Peyer's patch (tissue), 4 donors: ENCODE measurements around the gene SYVN1. TPM values are rescaled to one million over a fixed set of nuclear protein-coding genes. Genes with fewer than 3 reads are reported as not detected.

Experiments
- DNase-seq, 3 donors: peaks; one replicate each; pipeline ENCODE4 v3.0.0-alpha.2; 2017 to 2019
- H3K27ac ChIP-seq, 4 donors: fragments of 200-600 bp; sonication (generic); one replicate each; pipeline ENCODE4 v1.5.1; 2016 to 2019
- H3K27me3 ChIP-seq, 2 donors: fragments of 200-600 bp; sonication (generic); one replicate each; pipeline ENCODE4 v1.5.1; 2019
- H3K36me3 ChIP-seq, 3 donors: fragments of 200-600 bp; sonication (generic); one replicate each; pipeline ENCODE4 v1.5.1; 2016 to 2019
- H3K4me1 ChIP-seq, 4 donors: fragments of 200-600 bp; sonication (generic); one replicate each; pipeline ENCODE4 v1.5.1; 2016 to 2019
- H3K4me3 ChIP-seq, 4 donors: fragments of 200-600 bp; sonication (generic); 1 replicate in 3 of 4; 2 replicates in 1 of 4; pipeline ENCODE4 v1.5.1; 2016 to 2019; ENCODE audit warnings: mild to moderate bottlenecking in 1 of 4
- H3K9me3 ChIP-seq, 4 donors: fragments of 200-600 bp; sonication (generic); one replicate each; pipeline ENCODE4 v1.5.1; 2016 to 2019; ENCODE audit warnings: mild to moderate bottlenecking in 1 of 4
- CTCF ChIP-seq, 6 experiments: fragments of 450-650 bp in 4 of 6; fragments of 200-600 bp in 2 of 6; sonication (generic) in 1 of 6; IDR thresholded peaks; one replicate each; pipeline ENCODE4 v1.5.1; 2017 to 2019; ENCODE audit warnings: antibody characterized with exemption in 6 of 6, mild to moderate bottlenecking in 3 of 6, moderate library complexity in 1 of 6
- POLR2A ChIP-seq, 2 donors: fragments of 450-650 bp; IDR thresholded peaks; one replicate each; pipeline ENCODE4 v1.5.1; 2017; ENCODE audit warnings: antibody characterized with exemption in 2 of 2, mild to moderate bottlenecking in 2 of 2, moderate library complexity in 2 of 2
- total RNA-seq, 4 donors: library from RNA; depleted of rRNA; stranded (reverse); fragments of >200 nt; gene quantifications; one replicate each; pipeline ENCODE4 v1.1.0, GENCODE V29; 2016

The SYVN1 gene
- total RNA-seq, 4 donors from 2014 or later: 37.1 to 61.9 (median 51.6) TPM

GRCh38 chr11:65166893-65167292 lies 32.6 kb upstream of the SYVN1 start:
- Histone ChIP-seq H3K4me1 (no peaks in the 10 kb centered on the region), H3K4me3 (no peak overlapping the region), H3K27me3 (no peaks in the 10 kb centered on the region), H3K27ac (no peak overlapping the region), H3K36me3 (no peaks in the 10 kb centered on the region), H3K9me3 (no peaks in the 10 kb centered on the region)
- TF ChIP-seq CTCF (IDR thresholded peaks at IDR 0.05): no peak
- no peak for TF ChIP-seq POLR2A (IDR thresholded peaks at IDR 0.05)
- DNase-seq: no peak

GRCh38 chr11:65165410-65166317 lies 31.3 kb upstream of the SYVN1 start:
- Histone ChIP-seq H3K9me3 (no peaks in the 10 kb centered on the region), H3K4me3 (peak overlapping the region in 3 of 4 donors; percentile 1 to 42 (median 32)), H3K4me1 (no peaks in the 10 kb centered on the region), H3K27ac (peak overlapping the region in 1 of 4 donors; percentile 33), H3K27me3 (no peaks in the 10 kb centered on the region), H3K36me3 (no peaks in the 10 kb centered on the region)
- DNase-seq: peak in 2 of 3 donors; percentile 49 to 68
- no peak for TF ChIP-seq POLR2A (IDR thresholded peaks at IDR 0.05)
- no peak for TF ChIP-seq CTCF (IDR thresholded peaks at IDR 0.05)

- no peaks in the 10 kb centered on the region for H3K36me3 ChIP-seq
Observed at GRCh38 chr11:65163684-65164083, 29.4 kb upstream of the SYVN1 start.

GRCh38 chr11:65160643-65161042 lies 26.3 kb upstream of the SYVN1 start:
- Histone ChIP-seq H3K9me3 (no peaks in the 10 kb centered on the region), H3K27ac (no peak overlapping the region), H3K27me3 (no peaks in the 10 kb centered on the region), H3K4me3 (no peak overlapping the region), H3K36me3 (no peaks in the 10 kb centered on the region), H3K4me1 (no peaks in the 10 kb centered on the region)
- TF ChIP-seq CTCF (IDR thresholded peaks at IDR 0.05): no peak
- TF ChIP-seq POLR2A (IDR thresholded peaks at IDR 0.05): no peak
- DNase-seq: no peak

More at GRCh38 chr11:65163684-65164083, 29.4 kb upstream of the SYVN1 start:
- Histone ChIP-seq H3K27ac (no peak overlapping the region), H3K27me3 (no peaks in the 10 kb centered on the region), H3K4me1 (no peaks in the 10 kb centered on the region), H3K9me3 (no peaks in the 10 kb centered on the region), H3K4me3 (no peak overlapping the region)
- TF ChIP-seq POLR2A (IDR thresholded peaks at IDR 0.05) (no peak), CTCF (IDR thresholded peaks at IDR 0.05) (no peak)
- no peak for DNase-seq

- no peak for TF ChIP-seq POLR2A (IDR thresholded peaks at IDR 0.05)
- Histone ChIP-seq H3K4me1 (no peaks in the 10 kb centered on the region), H3K27ac (no peak overlapping the region), H3K27me3 (no peaks in the 10 kb centered on the region), H3K36me3 (no peaks in the 10 kb centered on the region), H3K9me3 (no peaks in the 10 kb centered on the region), H3K4me3 (no peak overlapping the region)
- DNase-seq: no peak
Observed at GRCh38 chr11:65159012-65159411, 24.7 kb upstream of the SYVN1 start.

GRCh38 chr11:65157336-65157735 lies 23.0 kb upstream of the SYVN1 start:
- no peak for DNase-seq
- H3K36me3 ChIP-seq: no peaks in the 10 kb centered on the region

More at GRCh38 chr11:65157336-65157735, 23.0 kb upstream of the SYVN1 start:
- H3K9me3 ChIP-seq: no peaks in the 10 kb centered on the region
- H3K27me3 ChIP-seq: no peaks in the 10 kb centered on the region
- H3K4me3 ChIP-seq: no peak overlapping the region
- H3K27ac ChIP-seq: no peak overlapping the region
- H3K4me1 ChIP-seq: no peaks in the 10 kb centered on the region
- TF ChIP-seq POLR2A (IDR thresholded peaks at IDR 0.05): no peak
- TF ChIP-seq CTCF (IDR thresholded peaks at IDR 0.05): no peak
